Mesenchymal stem cell (in vitro differentiated cells and primary cell): ENCODE measurements around the gene RPS6KA5.

Source experiments
- DNase-seq: peaks from one replicate; pipeline ENCODE4 v3.0.0-alpha.2; 2013
- H2AFZ ChIP-seq: one replicate; pipeline ENCODE4 v1.6.1; 2013; ENCODE audit warnings: low read depth, mild to moderate bottlenecking, control low read depth, inconsistent platforms, low read length, moderate library complexity
- H2AK5ac ChIP-seq: 2 replicates; pipeline ENCODE4 v1.6.1; 2013; ENCODE audit warnings: low read length, moderate library complexity, mild to moderate bottlenecking, inconsistent platforms; ENCODE audit not compliant: severe bottlenecking
- H2BK120ac ChIP-seq: one replicate; pipeline ENCODE4 v1.6.1; 2013; ENCODE audit warnings: low read depth, mild to moderate bottlenecking, inconsistent platforms, low read length, moderate library complexity
- H2BK12ac ChIP-seq, 2 experiments: one replicate each; pipeline ENCODE4 v1.6.1; 2013; ENCODE audit warnings: inconsistent platforms in 2 of 2, low read length in 2 of 2, mild to moderate bottlenecking in 2 of 2, moderate library complexity in 2 of 2, control low read depth in 1 of 2
- H2BK15ac ChIP-seq: one replicate; pipeline ENCODE4 v1.6.1; 2013; ENCODE audit warnings: mild to moderate bottlenecking, low read depth, inconsistent platforms; ENCODE audit not compliant: poor library complexity, severe bottlenecking
- H2BK5ac ChIP-seq: 2 replicates; pipeline ENCODE4 v1.6.1; 2013; ENCODE audit warnings: low read depth, mild to moderate bottlenecking, low read length, control low read depth, inconsistent platforms; ENCODE audit not compliant: poor library complexity, severe bottlenecking
- H3K14ac ChIP-seq, 2 experiments: one replicate each; pipeline ENCODE4 v1.6.1; 2013; ENCODE audit warnings: inconsistent platforms in 2 of 2, low read length in 2 of 2, control low read depth in 1 of 2, mild to moderate bottlenecking in 1 of 2, moderate library complexity in 1 of 2
- H3K18ac ChIP-seq, 2 experiments: one replicate each; pipeline ENCODE4 v1.6.1; 2013; ENCODE audit warnings: inconsistent platforms in 2 of 2, low read length in 2 of 2, control low read depth in 1 of 2, low read depth in 1 of 2, mild to moderate bottlenecking in 1 of 2
- H3K23ac ChIP-seq, 2 experiments: one replicate each; pipeline ENCODE4 v1.6.1; 2013; ENCODE audit warnings: inconsistent platforms in 2 of 2, low read length in 2 of 2, mild to moderate bottlenecking in 2 of 2, moderate library complexity in 2 of 2, control low read depth in 1 of 2
- H3K27ac ChIP-seq: 2 replicates; pipeline ENCODE4 v1.5.1; 2013; ENCODE audit warnings: mild to moderate bottlenecking, moderate library complexity, low read length, control low read depth, inconsistent platforms; ENCODE audit not compliant: poor library complexity, severe bottlenecking
- H3K27me3 ChIP-seq, 2 experiments: 2 replicates each; pipeline versions ENCODE4 v1.6.1 to v1.7.0; 2013; ENCODE audit warnings: low read length in 2 of 2, mild to moderate bottlenecking in 2 of 2, moderate library complexity in 2 of 2, control low read depth in 1 of 2, inconsistent platforms in 1 of 2; ENCODE audit not compliant: control insufficient read depth in 1 of 2, insufficient read depth in 1 of 2
- H3K36me3 ChIP-seq, 2 experiments: 2 replicates each; pipeline versions ENCODE4 v1.6.1 to v1.7.0; 2013; ENCODE audit warnings: low read length in 2 of 2, control low read depth in 1 of 2, inconsistent platforms in 1 of 2, low read depth in 1 of 2, mild to moderate bottlenecking in 1 of 2; ENCODE audit not compliant: insufficient read depth in 2 of 2, control insufficient read depth in 1 of 2
- H3K4ac ChIP-seq, 2 experiments: one replicate each; pipeline ENCODE4 v1.6.1; 2013; ENCODE audit warnings: inconsistent platforms in 2 of 2, low read length in 2 of 2, mild to moderate bottlenecking in 2 of 2, moderate library complexity in 2 of 2, control low read depth in 1 of 2, low read depth in 1 of 2
- H3K4me1 ChIP-seq: 2 replicates; pipeline ENCODE4 v1.6.1; 2013; ENCODE audit warnings: low read depth, low read length, control low read depth; ENCODE audit not compliant: control insufficient read depth, insufficient read depth
- H3K4me2 ChIP-seq: 2 replicates; pipeline ENCODE4 v1.6.1; 2013; ENCODE audit warnings: low read length, mild to moderate bottlenecking, inconsistent platforms; ENCODE audit not compliant: poor library complexity, severe bottlenecking
- H3K4me3 ChIP-seq, 2 experiments: 2 replicates each; pipeline versions ENCODE4 v1.5.1 to v1.7.0; 2013; ENCODE audit warnings: low read length in 2 of 2, mild to moderate bottlenecking in 2 of 2, control low read depth in 1 of 2, low read depth in 1 of 2; ENCODE audit not compliant: insufficient read depth in 1 of 2
- H3K79me1 ChIP-seq: replicated peaks from 2 replicates; pipeline ENCODE4 v1.6.1; 2013; ENCODE audit warnings: mild to moderate bottlenecking, control low read depth, low read length, inconsistent platforms; ENCODE audit not compliant: poor library complexity, severe bottlenecking
- H3K9ac ChIP-seq: 2 replicates; pipeline ENCODE4 v1.7.0; 2013; ENCODE audit warnings: mild to moderate bottlenecking, low read length, moderate library complexity
- H3K9me3 ChIP-seq: 2 replicates; pipeline ENCODE4 v1.7.0; 2013; ENCODE audit warnings: mild to moderate bottlenecking, low read length; ENCODE audit not compliant: control insufficient read depth
- H4K8ac ChIP-seq: one replicate; pipeline ENCODE4 v1.6.1; 2013; ENCODE audit warnings: inconsistent platforms, mild to moderate bottlenecking, low read length, moderate library complexity
- H4K91ac ChIP-seq: one replicate; pipeline ENCODE4 v1.6.1; 2013; ENCODE audit warnings: mild to moderate bottlenecking, low read length, inconsistent platforms
- WGBS: methylation state at CpG from one replicate; pipeline ENCODE4 v1.1.7; 2013; ENCODE audit warnings: mixed read lengths; 5-methylcytosine and 5-hydroxymethylcytosine counted together

The RPS6KA5 gene

GRCh38 chr14:91080071-91080470 is 19.6 kb upstream of the RPS6KA5 start:
- Histone ChIP-seq H3K4ac (no peak overlapping the region), H2BK15ac (no peak overlapping the region), H4K91ac (no peak overlapping the region), H3K4me1 (no peaks in the 10 kb centered on the region), H3K23ac (no peak overlapping the region), H2BK5ac (no peak overlapping the region), H3K27ac (no peak overlapping the region), H2AK5ac (no peak overlapping the region), H3K4me2 (no peak overlapping the region), H3K27me3 (no peaks in the 10 kb centered on the region), H3K14ac (no peak overlapping the region), H2AFZ (no peak overlapping the region), H3K9me3 (no peaks in the 10 kb centered on the region), H3K18ac (no peak overlapping the region), H2BK120ac (no peak overlapping the region), H3K79me1 (no peaks in the 10 kb centered on the region), H3K9ac (no peak overlapping the region), H3K36me3 (no peaks in the 10 kb centered on the region), H3K4me3 (no peak overlapping the region), H2BK12ac (no peak overlapping the region), H4K8ac (no peak overlapping the region)
- 91% methylated on average over 6 of the region's 6 CpGs for WGBS
- DNase-seq = no peak

- Histone ChIP-seq H3K4me3 (no peak overlapping the region), H3K18ac (no peak overlapping the region), H3K4me1 (no peaks in the 10 kb centered on the region), H2BK15ac (no peak overlapping the region), H3K14ac (no peak overlapping the region), H2BK12ac (no peak overlapping the region), H3K23ac (no peak overlapping the region), H3K27me3 (no peaks in the 10 kb centered on the region), H3K4ac (no peak overlapping the region), H3K36me3 (no peaks in the 10 kb centered on the region), H3K79me1 (no peaks in the 10 kb centered on the region), H3K9ac (no peak overlapping the region), H3K27ac (no peak overlapping the region), H4K8ac (no peak overlapping the region), H2AFZ (no peak overlapping the region), H2BK5ac (no peak overlapping the region), H2AK5ac (no peak overlapping the region), H3K4me2 (no peak overlapping the region), H4K91ac (no peak overlapping the region), H2BK120ac (no peak overlapping the region), H3K9me3 (no peaks in the 10 kb centered on the region)
- WGBS = 94% methylated on average over 9 of the region's 9 CpGs
- DNase-seq = no peak
These were observed 17.8 kb upstream of the RPS6KA5 start for GRCh38 chr14:91078095-91078737.

- Histone ChIP-seq H2AK5ac (no peak overlapping the region), H3K79me1 (no peaks in the 10 kb centered on the region), H4K91ac (no peak overlapping the region), H3K23ac (no peak overlapping the region), H3K9me3 (peaks cover 1% of the 10 kb centered on the region), H3K4me2 (no peak overlapping the region), H2BK120ac (no peak overlapping the region), H2AFZ (no peak overlapping the region), H3K18ac (no peak overlapping the region), H3K27me3 (no peaks in the 10 kb centered on the region), H3K27ac (no peak overlapping the region), H3K4me3 (no peak overlapping the region), H4K8ac (no peak overlapping the region), H3K9ac (no peak overlapping the region), H3K4ac (no peak overlapping the region), H3K14ac (no peak overlapping the region), H2BK15ac (no peak overlapping the region), H3K4me1 (no peaks in the 10 kb centered on the region), H3K36me3 (no peaks in the 10 kb centered on the region), H2BK12ac (no peak overlapping the region), H2BK5ac (no peak overlapping the region)
- no peak for DNase-seq
- WGBS = 96% methylated on average over 5 of the region's 5 CpGs
These were observed 15.1 kb upstream of the RPS6KA5 start for GRCh38 chr14:91075553-91075952.

GRCh38 chr14:91070572-91070971 is 10.1 kb upstream of the RPS6KA5 start:
- Histone ChIP-seq H2BK12ac (no peak overlapping the region), H3K4me1 (no peaks in the 10 kb centered on the region), H3K23ac (no peak overlapping the region), H3K14ac (no peak overlapping the region), H3K9ac (no peak overlapping the region), H2AFZ (no peak overlapping the region), H2BK15ac (no peak overlapping the region), H3K9me3 (peaks cover 3% of the 10 kb centered on the region), H3K4me3 (no peak overlapping the region), H3K4me2 (no peak overlapping the region), H3K27ac (no peak overlapping the region), H3K4ac (no peak overlapping the region), H3K36me3 (no peaks in the 10 kb centered on the region), H3K79me1 (no peaks in the 10 kb centered on the region), H3K18ac (no peak overlapping the region), H2BK120ac (no peak overlapping the region), H4K91ac (no peak overlapping the region), H2AK5ac (no peak overlapping the region), H2BK5ac (no peak overlapping the region), H3K27me3 (no peaks in the 10 kb centered on the region), H4K8ac (no peak overlapping the region)
- no peak for DNase-seq
